ENCODE data around the gene PRF1.
"Not testable (repeated sequence)": the region's sequence is repeated elsewhere in the genome, so short reads cannot be mapped to it uniquely, and the experiment has no call there.

DNA sequence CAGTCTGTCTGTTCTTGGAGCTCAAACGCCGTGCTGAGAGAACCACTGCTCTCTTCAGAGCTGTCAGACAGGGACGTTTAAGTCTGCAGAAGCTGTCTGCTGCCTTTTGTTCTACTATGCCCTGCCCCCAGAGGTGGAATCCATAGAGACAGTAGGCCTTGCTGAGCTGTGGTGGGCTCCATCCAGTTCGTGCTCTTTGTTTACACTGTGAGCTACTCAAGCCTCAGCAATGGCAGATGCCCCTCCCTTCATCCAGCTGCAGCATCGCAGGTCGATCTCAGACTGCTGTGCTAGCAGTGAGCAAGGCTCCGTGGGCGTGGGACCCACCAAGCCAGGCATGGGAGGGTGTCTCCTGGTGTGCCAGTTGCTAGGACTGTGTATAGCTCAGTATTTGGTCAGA lies 42.4 kb upstream of the PRF1 start:
- not testable (repeated sequence) for TF ChIP-seq CTCF (IDR thresholded peaks at IDR 0.05 in 4 of 5, conservative IDR thresholded peaks at IDR 0.05 in 1 of 5); POLR2A (IDR thresholded peaks at IDR 0.05)

Data from gastrocnemius medialis (tissue), 4 donors.